C4-2B (cell line): ENCODE measurements around the gene CPB1.

Source experiments
- H3K27ac ChIP-seq: fragments of 450-650 bp; 2 replicates; pipeline ENCODE4 v1.5.1; 2017
- ZFX ChIP-seq: fragments of 450-650 bp; IDR thresholded peaks from 2 replicates; pipeline ENCODE4 v1.6.1; 2017
- TF ChIP-seq, protein P1 (sequence below): fragments of 450-650 bp; conservative IDR thresholded peaks from 2 replicates; pipeline ENCODE4 v1.5.1; 2017; ENCODE audit warnings: mild to moderate bottlenecking

CPB1 gene

DNA sequence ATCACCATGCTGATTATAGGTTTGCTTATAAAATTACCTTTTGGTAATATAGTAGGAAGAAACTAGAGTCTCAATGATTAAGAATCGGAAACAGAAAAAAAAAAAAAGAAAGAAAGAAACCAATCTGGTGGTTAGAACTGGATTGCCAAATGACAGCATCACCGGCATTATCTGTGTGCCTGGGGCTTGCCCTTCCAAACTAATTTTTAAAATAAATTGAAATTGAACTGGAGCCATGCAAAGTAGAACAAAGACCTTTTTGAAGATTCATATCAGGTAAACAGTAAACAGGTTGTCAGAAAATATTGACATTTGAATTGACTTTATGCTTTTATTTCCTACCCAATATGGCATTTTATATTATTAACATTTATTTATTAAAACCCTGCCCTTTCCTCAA, 11.2 kb upstream of the CPB1 start:
- TF ChIP-seq, protein P1, sequence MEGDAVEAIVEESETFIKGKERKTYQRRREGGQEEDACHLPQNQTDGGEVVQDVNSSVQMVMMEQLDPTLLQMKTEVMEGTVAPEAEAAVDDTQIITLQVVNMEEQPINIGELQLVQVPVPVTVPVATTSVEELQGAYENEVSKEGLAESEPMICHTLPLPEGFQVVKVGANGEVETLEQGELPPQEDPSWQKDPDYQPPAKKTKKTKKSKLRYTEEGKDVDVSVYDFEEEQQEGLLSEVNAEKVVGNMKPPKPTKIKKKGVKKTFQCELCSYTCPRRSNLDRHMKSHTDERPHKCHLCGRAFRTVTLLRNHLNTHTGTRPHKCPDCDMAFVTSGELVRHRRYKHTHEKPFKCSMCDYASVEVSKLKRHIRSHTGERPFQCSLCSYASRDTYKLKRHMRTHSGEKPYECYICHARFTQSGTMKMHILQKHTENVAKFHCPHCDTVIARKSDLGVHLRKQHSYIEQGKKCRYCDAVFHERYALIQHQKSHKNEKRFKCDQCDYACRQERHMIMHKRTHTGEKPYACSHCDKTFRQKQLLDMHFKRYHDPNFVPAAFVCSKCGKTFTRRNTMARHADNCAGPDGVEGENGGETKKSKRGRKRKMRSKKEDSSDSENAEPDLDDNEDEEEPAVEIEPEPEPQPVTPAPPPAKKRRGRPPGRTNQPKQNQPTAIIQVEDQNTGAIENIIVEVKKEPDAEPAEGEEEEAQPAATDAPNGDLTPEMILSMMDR = no peak
- TF ChIP-seq ZFX = no peak
- no peak overlapping the region for H3K27ac ChIP-seq

DNA sequence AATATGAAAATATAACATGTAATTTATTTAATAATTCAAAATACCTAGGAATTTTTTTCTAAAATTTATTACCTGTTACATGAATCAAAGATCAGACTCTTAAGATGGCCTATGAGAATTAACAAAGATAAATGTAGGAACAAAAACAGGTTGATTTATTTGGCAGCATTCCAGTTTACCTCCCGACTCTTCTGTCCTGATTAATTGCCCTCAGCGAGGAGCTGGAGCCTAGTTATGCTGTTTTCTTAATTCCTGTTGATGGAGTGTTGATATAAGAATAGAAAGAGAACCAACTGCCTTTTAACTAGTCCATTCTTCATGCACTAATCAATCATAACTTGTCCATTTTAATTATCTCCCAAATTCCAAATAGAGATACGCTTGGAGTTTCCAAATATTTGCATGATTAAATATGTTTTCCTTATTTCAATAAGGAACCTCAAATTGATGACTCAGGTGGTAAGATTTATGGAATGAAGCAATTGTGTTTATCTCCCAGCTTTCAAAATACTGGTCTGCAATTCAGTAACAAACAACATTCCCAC, 10.6 kb upstream of the CPB1 start:
- no peak for TF ChIP-seq ZFX
- TF ChIP-seq, protein P1 = no peak

DNA sequence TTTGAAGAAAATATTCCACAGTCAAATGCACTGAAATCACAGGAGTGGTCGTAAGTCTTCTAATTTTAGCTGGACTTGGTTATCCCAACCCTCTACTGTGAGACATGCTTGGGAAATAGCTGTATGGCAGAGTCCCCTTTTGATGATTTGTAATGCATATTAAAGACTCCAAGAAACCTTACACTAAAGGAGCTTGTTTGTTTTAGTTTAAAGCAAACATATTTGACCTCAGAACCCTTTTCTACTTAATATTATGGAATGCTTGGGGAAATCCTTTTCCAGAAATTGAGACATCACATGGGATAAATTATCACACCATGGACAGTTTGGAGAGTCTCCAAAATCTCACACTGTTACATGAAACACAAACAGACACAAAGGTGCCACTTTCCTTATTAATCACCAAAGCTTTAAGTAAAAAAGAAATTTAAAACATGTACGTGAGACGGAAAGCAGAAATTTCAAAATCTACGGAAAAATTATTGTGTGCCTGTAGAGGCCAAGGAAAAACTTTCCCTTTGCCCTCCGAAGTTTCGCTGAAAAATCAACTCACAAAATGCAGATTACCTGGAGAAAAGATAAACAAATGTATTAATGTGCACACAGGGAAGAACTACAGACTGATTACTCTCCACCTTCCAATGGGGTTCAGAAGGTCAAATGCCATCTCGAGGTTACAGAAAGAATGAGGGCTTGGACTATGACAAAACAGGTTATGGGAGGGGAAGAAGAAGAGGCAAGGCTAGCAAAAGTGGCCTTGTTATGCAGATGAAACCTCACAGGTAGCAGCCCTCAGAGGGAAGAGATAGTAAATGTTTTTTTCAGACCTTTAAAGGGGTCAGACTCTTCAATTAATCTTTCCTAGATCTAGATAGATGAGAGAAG, 7.0 kb upstream of the CPB1 start:
- TF ChIP-seq, protein P1 = no peak
- no peak for TF ChIP-seq ZFX
- H3K27ac ChIP-seq = no peak overlapping the region

More for the DNA sequence above, 10.6 kb upstream of the CPB1 start:
- H3K27ac ChIP-seq = no peak overlapping the region

DNA sequence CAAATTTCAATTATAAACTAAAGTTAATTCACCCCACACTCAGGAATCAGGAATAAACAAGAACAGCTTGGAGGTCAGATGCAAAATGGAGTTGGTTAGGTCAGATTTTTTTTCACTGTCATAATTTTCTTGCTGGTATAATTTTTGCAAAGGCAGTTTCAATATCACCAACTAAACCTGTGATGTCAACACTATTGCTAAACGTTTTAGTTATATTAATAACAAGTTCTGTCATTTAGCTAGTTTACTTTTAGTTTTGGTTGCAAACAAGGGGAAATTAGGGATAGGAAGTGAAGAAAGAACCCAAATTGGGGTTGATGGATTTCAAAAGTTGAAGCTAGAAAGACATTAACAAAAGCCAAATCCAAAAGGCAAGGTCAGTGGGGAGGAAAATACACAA, 4.6 kb upstream of the CPB1 start:
- TF ChIP-seq, protein P1 = no peak
- TF ChIP-seq ZFX = no peak
- no peak overlapping the region for H3K27ac ChIP-seq

DNA sequence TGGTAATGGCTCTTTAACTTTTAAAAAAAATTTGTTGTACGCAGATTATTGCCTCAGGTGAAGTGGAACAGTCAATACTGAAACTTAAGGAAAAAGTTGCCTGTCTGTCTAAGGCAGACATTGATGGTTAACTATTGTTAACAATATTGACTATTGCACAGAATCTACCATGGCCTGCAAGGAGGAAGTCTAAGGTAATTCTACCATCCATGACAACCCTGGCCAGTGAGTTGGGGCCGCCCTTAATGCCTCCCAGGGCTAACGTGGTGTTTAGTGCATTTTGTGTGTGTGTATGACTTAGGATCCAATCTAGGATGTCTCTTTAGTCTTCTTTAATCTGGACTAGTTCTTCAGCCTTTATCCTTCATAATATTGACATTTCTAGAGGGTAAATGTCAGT, 2.1 kb upstream of the CPB1 start:
- TF ChIP-seq, protein P1 = no peak
- TF ChIP-seq ZFX = no peak
- H3K27ac ChIP-seq = no peak overlapping the region

DNA sequence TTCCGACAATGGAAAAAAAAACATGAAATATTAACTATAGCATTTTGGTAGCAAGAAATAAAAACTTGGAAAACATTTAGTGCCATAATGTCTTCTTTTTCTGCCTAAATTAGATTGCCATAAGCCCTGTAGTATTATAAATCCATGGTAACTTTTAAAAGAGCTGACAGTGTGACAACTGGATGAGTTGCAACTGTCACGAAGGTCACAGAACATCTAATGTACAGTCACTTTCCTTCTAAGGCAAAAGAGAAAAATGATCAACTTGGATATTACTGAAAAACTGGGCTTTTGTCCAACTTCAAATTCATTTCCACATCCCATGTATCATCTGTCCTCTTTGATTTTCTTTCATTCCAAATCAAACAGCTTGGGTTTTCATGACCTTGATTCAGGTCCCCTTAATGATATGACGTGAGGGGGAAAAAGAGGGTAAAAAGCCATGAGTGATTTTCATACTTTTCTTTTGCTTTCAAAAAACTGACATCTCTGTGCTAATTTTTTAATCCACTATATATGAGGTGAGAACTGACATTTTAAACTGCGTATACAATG, 602 bp downstream of the CPB1 start:
- no peak overlapping the region for H3K27ac ChIP-seq
- TF ChIP-seq, protein P1 = no peak
- no peak for TF ChIP-seq ZFX

DNA sequence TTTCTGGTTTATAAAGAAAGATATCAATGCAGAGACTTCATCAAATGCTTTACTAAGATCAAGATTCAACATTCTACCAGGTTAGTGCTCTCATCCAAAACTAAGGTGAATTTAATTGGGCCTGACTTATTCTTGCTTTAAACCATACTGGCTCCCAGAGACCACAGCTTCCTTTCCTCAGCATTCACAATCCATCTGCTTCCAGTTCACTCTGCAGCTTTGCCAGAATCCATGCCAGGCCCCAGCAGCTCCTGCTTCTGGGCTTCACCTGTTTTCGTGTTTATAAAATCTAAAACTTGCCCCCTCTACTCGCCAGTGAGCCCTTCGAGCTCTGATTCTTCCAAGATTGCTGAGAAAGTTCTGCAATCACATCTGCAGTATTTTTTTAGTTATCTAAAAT, 2.3 kb downstream of the CPB1 start:
- no peak for TF ChIP-seq ZFX
- TF ChIP-seq, protein P1 = no peak
- H3K27ac ChIP-seq = no peak overlapping the region
